Hepatocyte (in vitro differentiated cells): ENCODE measurements around the gene LRFN3. TPM values are rescaled to one million over a fixed set of nuclear protein-coding genes. Genes with fewer than 3 reads are reported as not detected.

Experiments used
- DNase-seq: peaks from one replicate; pipeline ENCODE4 v3.0.0-alpha.2; 2016; ENCODE audit warnings: low spot score
- H2AFZ ChIP-seq: fragments of 200-600 bp; sonication (generic); 2 replicates; pipeline ENCODE4 v1.6.0; 2016; ENCODE audit warnings: antibody characterized with exemption, mild to moderate bottlenecking
- H3K27ac ChIP-seq: fragments of 200-600 bp; sonication (generic); 2 replicates; pipeline ENCODE4 v1.5.1; 2016; ENCODE audit warnings: mild to moderate bottlenecking
- H3K27me3 ChIP-seq: fragments of 200-600 bp; sonication (generic); 2 replicates; pipeline ENCODE4 v1.6.1; 2016
- H3K36me3 ChIP-seq: fragments of 200-600 bp; sonication (generic); replicated peaks from 2 replicates; pipeline ENCODE4 v1.5.1; 2016; ENCODE audit warnings: low read depth; ENCODE audit not compliant: insufficient read depth
- H3K4me1 ChIP-seq: fragments of 200-600 bp; sonication (generic); 2 replicates; pipeline ENCODE4 v1.5.1; 2016; ENCODE audit warnings: mild to moderate bottlenecking, moderate library complexity; ENCODE audit not compliant: insufficient read depth
- H3K4me2 ChIP-seq: fragments of 200-600 bp; sonication (generic); 2 replicates; pipeline ENCODE4 v1.6.0; 2016
- H3K4me3 ChIP-seq: fragments of 200-600 bp; sonication (generic); 2 replicates; pipeline ENCODE4 v1.5.1; 2016; ENCODE audit warnings: mild to moderate bottlenecking
- H3K79me2 ChIP-seq: fragments of 200-600 bp; sonication (generic); 2 replicates; pipeline ENCODE4 v1.6.0; 2017; ENCODE audit warnings: mild to moderate bottlenecking
- H3K9me2 ChIP-seq: fragments of 200-600 bp; sonication (generic); replicated peaks from 2 replicates; pipeline ENCODE4 v1.6.0; 2017; ENCODE audit warnings: mild to moderate bottlenecking; ENCODE audit not compliant: insufficient read depth
- H3K9me3 ChIP-seq: fragments of 200-600 bp; sonication (generic); 2 replicates; pipeline ENCODE4 v1.5.1; 2016; ENCODE audit warnings: low read depth, mild to moderate bottlenecking
- H4K20me1 ChIP-seq: fragments of 200-600 bp; sonication (generic); 2 replicates; pipeline ENCODE4 v1.6.0; 2016; ENCODE audit warnings: mild to moderate bottlenecking; ENCODE audit not compliant: insufficient read depth, poor library complexity, severe bottlenecking
- EZH2 ChIP-seq: fragments of 200-600 bp; sonication (generic); IDR thresholded peaks from 2 replicates; pipeline ENCODE4 v1.6.1; 2016; ENCODE audit warnings: antibody characterized with exemption, mild to moderate bottlenecking, borderline replicate concordance
- EZH2phosphoT487 ChIP-seq: fragments of 200-600 bp; sonication (generic); IDR thresholded peaks from one replicate; pipeline ENCODE4 v1.6.1; 2018; ENCODE audit warnings: antibody characterized with exemption, mild to moderate bottlenecking, low read depth, moderate library complexity; ENCODE audit not compliant: unreplicated experiment, severe bottlenecking
- WGBS: methylation state at CpG from one replicate; pipeline ENCODE4 v1.1.6; 2016; ENCODE audit warnings: low lambda C conversion rate; ENCODE audit errors: missing lambda C conversion rate; 5-methylcytosine and 5-hydroxymethylcytosine counted together
- polyA plus RNA-seq: library from polyadenylated mRNA; unstranded; fragments of >200 nt; fragmentation: Nextera tagmentation; extraction: Ambion mirVana; gene quantifications from 2 replicates; pipeline ENCODE4 v1.2.1, GENCODE V29; 2016
- total RNA-seq: library from RNA; depleted of rRNA; stranded (reverse); fragments of >200 nt; gene quantifications from 2 replicates; pipeline ENCODE4 v1.2.3, GENCODE V29; 2014
- TF ChIP-seq, protein P1 (sequence below): fragments of 200-600 bp; sonication (generic); IDR thresholded peaks from 2 replicates; pipeline ENCODE4 v1.5.1; 2016; ENCODE audit warnings: antibody characterized with exemption, mild to moderate bottlenecking; ENCODE audit not compliant: poor library complexity

LRFN3 gene
- total and polyA plus RNA-seq, 2 experiments from 2014 or later = 4.7 to 19.2 TPM

DNA sequence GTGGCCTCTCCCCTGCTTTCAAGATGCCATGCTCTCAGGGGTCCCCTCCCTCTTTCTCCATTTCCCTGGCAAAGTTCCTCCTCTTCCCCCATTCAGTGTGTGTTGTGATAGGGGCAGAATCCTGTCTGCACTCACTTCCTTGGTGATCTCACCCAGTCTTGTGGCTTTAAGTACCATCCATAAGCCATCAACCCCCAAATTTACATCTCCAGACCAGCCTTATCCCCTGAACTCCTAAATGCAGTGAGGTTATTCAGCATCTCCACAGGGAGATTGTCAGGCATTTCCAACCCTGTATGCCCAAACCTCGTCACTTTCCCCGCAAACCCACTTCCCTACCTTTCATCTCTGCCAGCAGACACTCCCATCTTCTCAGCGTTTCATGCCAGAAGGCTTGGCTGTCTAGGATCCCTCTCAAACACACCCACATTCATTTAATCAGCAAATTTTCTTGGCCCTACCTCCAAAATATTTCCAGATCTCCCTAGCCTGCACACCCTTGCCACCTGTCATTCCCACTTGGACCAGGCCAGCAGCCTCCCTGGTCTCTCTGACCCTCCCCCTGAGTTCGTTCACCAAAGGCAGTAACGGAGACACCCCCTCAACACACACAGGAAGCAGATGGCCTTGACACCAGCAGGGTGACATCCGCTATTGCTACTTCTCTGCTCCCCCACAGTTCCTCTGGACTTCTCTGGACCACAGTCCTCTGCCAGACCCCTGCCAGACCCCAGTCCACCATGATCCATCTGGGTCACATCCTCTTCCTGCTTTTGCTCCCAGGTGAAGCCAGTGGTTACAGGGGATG, 34.1 kb upstream of the LRFN3 start, which contains the start of gene HCST:
Gene HCST (plus strand): TSS at position 676 of the 808 bp plus-strand sequence. CDS start 65 bp downstream, at position 741.
- H3K4me1 ChIP-seq = peaks cover 6% of the 10 kb centered on the region
- no peaks in the 10 kb centered on the region for H3K9me3 ChIP-seq
- H3K36me3 ChIP-seq = no peaks in the 10 kb centered on the region
- H3K27me3 ChIP-seq = no peaks in the 10 kb centered on the region
- 71% methylated on average over 6 of the region's 6 CpGs for WGBS
- no peak for TF ChIP-seq EZH2phosphoT487
- TF ChIP-seq EZH2 = no peak
- TF ChIP-seq, protein P1, sequence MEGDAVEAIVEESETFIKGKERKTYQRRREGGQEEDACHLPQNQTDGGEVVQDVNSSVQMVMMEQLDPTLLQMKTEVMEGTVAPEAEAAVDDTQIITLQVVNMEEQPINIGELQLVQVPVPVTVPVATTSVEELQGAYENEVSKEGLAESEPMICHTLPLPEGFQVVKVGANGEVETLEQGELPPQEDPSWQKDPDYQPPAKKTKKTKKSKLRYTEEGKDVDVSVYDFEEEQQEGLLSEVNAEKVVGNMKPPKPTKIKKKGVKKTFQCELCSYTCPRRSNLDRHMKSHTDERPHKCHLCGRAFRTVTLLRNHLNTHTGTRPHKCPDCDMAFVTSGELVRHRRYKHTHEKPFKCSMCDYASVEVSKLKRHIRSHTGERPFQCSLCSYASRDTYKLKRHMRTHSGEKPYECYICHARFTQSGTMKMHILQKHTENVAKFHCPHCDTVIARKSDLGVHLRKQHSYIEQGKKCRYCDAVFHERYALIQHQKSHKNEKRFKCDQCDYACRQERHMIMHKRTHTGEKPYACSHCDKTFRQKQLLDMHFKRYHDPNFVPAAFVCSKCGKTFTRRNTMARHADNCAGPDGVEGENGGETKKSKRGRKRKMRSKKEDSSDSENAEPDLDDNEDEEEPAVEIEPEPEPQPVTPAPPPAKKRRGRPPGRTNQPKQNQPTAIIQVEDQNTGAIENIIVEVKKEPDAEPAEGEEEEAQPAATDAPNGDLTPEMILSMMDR = no peak
- peaks cover 15% of the 10 kb centered on the region for H3K79me2 ChIP-seq
- H2AFZ ChIP-seq = peak within 1 kb of the TSS; percentile 68
- H4K20me1 ChIP-seq = no peaks in the 10 kb centered on the region
- H3K9me2 ChIP-seq = no peaks in the 10 kb centered on the region
- H3K4me3 ChIP-seq = no peak within 1 kb of the TSS
- H3K4me2 ChIP-seq = peak within 1 kb of the TSS; percentile 98
- DNase-seq = no peak
- H3K27ac ChIP-seq = peak within 1 kb of the TSS; percentile 92

DNA sequence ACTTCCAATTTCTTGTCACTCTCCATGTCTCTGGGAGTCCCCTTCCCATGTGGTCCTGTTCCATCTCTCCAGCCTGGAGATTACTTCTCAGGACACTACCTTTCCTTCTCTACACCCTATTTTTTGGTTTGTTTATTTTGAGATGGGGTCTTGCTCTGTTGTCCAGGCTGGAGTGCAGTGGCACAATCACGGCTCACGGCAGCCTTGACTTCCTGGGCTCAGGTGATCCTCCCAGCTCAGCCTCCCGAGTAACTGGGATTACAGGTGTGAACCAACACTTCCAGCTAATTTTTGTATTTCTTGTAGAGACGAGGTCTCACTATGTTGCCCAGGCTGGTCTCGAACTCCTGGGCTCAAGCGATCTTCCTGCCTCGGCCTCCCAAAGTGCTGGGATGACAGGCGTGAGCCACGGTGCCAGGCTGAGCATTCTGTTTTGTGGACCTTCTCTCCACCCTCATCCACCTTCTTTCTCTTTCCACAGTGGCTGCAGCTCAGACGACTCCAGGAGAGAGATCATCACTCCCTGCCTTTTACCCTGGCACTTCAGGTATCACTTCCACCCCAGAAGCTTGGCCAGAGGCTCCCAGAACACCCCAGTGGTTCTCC, 33.2 kb upstream of the LRFN3 start:
- 85% methylated on average over 10 of the region's 10 CpGs for WGBS
- no peaks in the 10 kb centered on the region for H3K9me3 ChIP-seq
- peak overlapping the region; percentile 45 for H3K27ac ChIP-seq
- TF ChIP-seq EZH2phosphoT487 (no peak), EZH2 (no peak)
- TF ChIP-seq, protein P1 = no peak
- no peaks in the 10 kb centered on the region for H3K9me2 ChIP-seq
- no peaks in the 10 kb centered on the region for H4K20me1 ChIP-seq
- DNase-seq = no peak
- no peak overlapping the region for H3K4me3 ChIP-seq
- no peaks in the 10 kb centered on the region for H3K36me3 ChIP-seq
- peak overlapping the region; percentile 84 for H3K4me2 ChIP-seq
- H3K27me3 ChIP-seq = no peaks in the 10 kb centered on the region
- H3K4me1 ChIP-seq = peaks cover 6% of the 10 kb centered on the region
- H2AFZ ChIP-seq = peak overlapping the region; percentile 68
- H3K79me2 ChIP-seq = peaks cover 9% of the 10 kb centered on the region

DNA sequence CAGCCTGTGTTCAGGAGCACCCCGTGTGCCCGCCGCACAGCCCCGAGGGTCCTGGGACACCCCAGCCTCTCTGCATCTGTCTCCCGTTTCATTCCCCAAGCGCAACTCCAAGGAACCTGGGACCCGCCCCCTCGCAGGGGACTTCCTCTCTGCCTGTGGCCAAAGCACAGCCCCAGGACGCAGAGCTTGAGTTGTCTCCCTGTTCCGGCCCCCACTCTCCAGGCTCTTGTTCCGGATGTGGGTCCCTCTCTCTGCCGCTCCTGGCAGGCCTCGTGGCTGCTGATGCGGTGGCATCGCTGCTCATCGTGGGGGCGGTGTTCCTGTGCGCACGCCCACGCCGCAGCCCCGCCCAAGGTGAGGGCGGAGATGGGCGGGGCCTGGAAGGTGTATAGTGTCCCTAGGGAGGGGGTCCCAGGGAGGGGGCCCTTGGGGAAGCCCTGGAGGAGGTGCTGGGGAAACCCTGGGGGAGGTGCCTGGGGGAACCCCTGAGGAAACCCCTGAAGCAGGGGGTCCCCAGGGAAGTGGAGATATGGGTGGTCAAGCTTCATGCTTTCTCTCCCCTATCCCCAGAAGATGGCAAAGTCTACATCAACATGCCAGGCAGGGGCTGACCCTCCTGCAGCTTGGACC, 32.5 kb upstream of the LRFN3 start:
- H3K36me3 ChIP-seq = no peaks in the 10 kb centered on the region
- no peaks in the 10 kb centered on the region for H3K9me3 ChIP-seq
- peak overlapping the region; percentile 68 for H2AFZ ChIP-seq
- no peaks in the 10 kb centered on the region for H3K9me2 ChIP-seq
- peak; percentile 78 for DNase-seq
- H3K4me3 ChIP-seq = no peak overlapping the region
- TF ChIP-seq EZH2phosphoT487 (no peak), EZH2 (no peak)
- TF ChIP-seq, protein P1 = no peak
- H4K20me1 ChIP-seq = no peaks in the 10 kb centered on the region
- peak overlapping the region; percentile 45 for H3K27ac ChIP-seq
- H3K27me3 ChIP-seq = no peaks in the 10 kb centered on the region
- WGBS = 2% methylated on average over 23 of the region's 24 CpGs
- H3K79me2 ChIP-seq = peaks cover 2% of the 10 kb centered on the region
- H3K4me2 ChIP-seq = peak overlapping the region; percentile 84
- H3K4me1 ChIP-seq = no peaks in the 10 kb centered on the region
